Astrocyte (in vitro differentiated cells and primary cell): ENCODE measurements around the gene CELF4. TPM values are rescaled to one million over a fixed set of nuclear protein-coding genes. Genes with fewer than 3 reads are reported as not detected.

ENCODE experiments used
- DNase-seq: peaks from one replicate; pipeline ENCODE4 v3.0.0-alpha.2; 2010; ENCODE audit warnings: low read depth
- FAIRE-seq: peaks from 2 replicates; lab custom pipeline; 2011; peaks lifted over from hg19 to GRCh38; lab: Jason Lieb, UNC
- H2AFZ ChIP-seq: 2 replicates; pipeline ENCODE4 v1.6.0; 2012; ENCODE audit warnings: low read depth, low read length, inconsistent platforms
- H3K27ac ChIP-seq: 2 replicates; pipeline ENCODE4 v1.5.1; 2011; ENCODE audit warnings: low read depth, low read length, inconsistent platforms
- H3K27me3 ChIP-seq: 2 replicates; pipeline ENCODE4 v1.6.0; 2011; ENCODE audit warnings: low read length, inconsistent platforms; ENCODE audit not compliant: insufficient read depth
- H3K36me3 ChIP-seq: 2 replicates; pipeline ENCODE4 v1.5.1; 2011; ENCODE audit warnings: low read length, inconsistent platforms; ENCODE audit not compliant: insufficient read depth
- H3K4me1 ChIP-seq: 2 replicates; pipeline ENCODE4 v1.5.1; 2011; ENCODE audit warnings: low read length, inconsistent platforms; ENCODE audit not compliant: insufficient read depth
- H3K4me2 ChIP-seq: 2 replicates; pipeline ENCODE4 v1.6.0; 2012; ENCODE audit warnings: low read length, inconsistent platforms
- H3K4me3 ChIP-seq: 2 replicates; pipeline ENCODE4 v1.5.1; 2011; ENCODE audit warnings: low read depth, mild to moderate bottlenecking, low read length, inconsistent platforms; ENCODE audit not compliant: insufficient read depth
- H3K79me2 ChIP-seq: 2 replicates; pipeline ENCODE4 v1.6.0; 2012; ENCODE audit warnings: mild to moderate bottlenecking, low read length, inconsistent platforms; ENCODE audit not compliant: insufficient read depth
- H3K9ac ChIP-seq: 2 replicates; pipeline ENCODE4 v1.6.0; 2012; ENCODE audit warnings: mild to moderate bottlenecking, low read length, inconsistent platforms
- H3K9me3 ChIP-seq: 2 replicates; pipeline ENCODE4 v1.5.1; 2012; ENCODE audit warnings: low read depth, mild to moderate bottlenecking, low read length, inconsistent platforms; ENCODE audit not compliant: insufficient read depth
- H4K20me1 ChIP-seq: 2 replicates; pipeline ENCODE4 v1.6.0; 2012; ENCODE audit warnings: low read length, inconsistent platforms; ENCODE audit not compliant: insufficient read depth
- H3K27ac Mint-ChIP-seq: one replicate; pipeline ENCODE4 v1.8.0; 2021; ENCODE audit warnings: mild to moderate bottlenecking, mixed read lengths; ENCODE audit not compliant: unreplicated experiment
- H3K27me3 Mint-ChIP-seq: one replicate; pipeline ENCODE4 v1.8.0; 2021; ENCODE audit warnings: low read depth, mixed read lengths; ENCODE audit not compliant: unreplicated experiment
- H3K36me3 Mint-ChIP-seq: one replicate; pipeline ENCODE4 v1.8.0; 2021; ENCODE audit warnings: low read depth, mixed read lengths; ENCODE audit not compliant: unreplicated experiment
- H3K4me1 Mint-ChIP-seq: one replicate; pipeline ENCODE4 v1.8.0; 2021; ENCODE audit warnings: low read depth, mixed read lengths; ENCODE audit not compliant: unreplicated experiment
- H3K4me3 Mint-ChIP-seq: one replicate; pipeline ENCODE4 v1.8.0; 2021; ENCODE audit warnings: mild to moderate bottlenecking, moderate library complexity, mixed read lengths; ENCODE audit not compliant: unreplicated experiment
- H3K9me3 Mint-ChIP-seq: one replicate; pipeline ENCODE4 v1.8.0; 2021; ENCODE audit warnings: mild to moderate bottlenecking, mixed read lengths; ENCODE audit not compliant: unreplicated experiment
- CTCF ChIP-seq: IDR thresholded peaks from 2 replicates; pipeline ENCODE4 v1.5.1; 2011; ENCODE audit warnings: low read depth, mild to moderate bottlenecking, inconsistent platforms, low read length, moderate library complexity; ENCODE audit not compliant: insufficient read depth
- EZH2 ChIP-seq: IDR thresholded peaks from 2 replicates; pipeline ENCODE4 v1.6.1; 2012; ENCODE audit warnings: mild to moderate bottlenecking, low read length, inconsistent platforms; ENCODE audit not compliant: insufficient read depth
- total RNA-seq: library from RNA; stranded (reverse); gene quantifications from 2 replicates; pipeline ENCODE4 v1.2.1, GENCODE V29; 2021

The CELF4 gene
- total RNA-seq, 1 donor from 2014 or later: 0.16 TPM

- no peak overlapping the region for H3K4me3 Mint-ChIP-seq
- Histone ChIP-seq H3K36me3 (no peaks in the 10 kb centered on the region), H3K4me1 (no peaks in the 10 kb centered on the region), H3K9ac (no peak overlapping the region), H3K4me2 (no peak overlapping the region), H2AFZ (no peak overlapping the region), H3K79me2 (no peaks in the 10 kb centered on the region), H3K4me3 (no peak overlapping the region), H3K27ac (no peak overlapping the region), H3K9me3 (peaks cover 2% of the 10 kb centered on the region), H3K27me3 (no peaks in the 10 kb centered on the region), H4K20me1 (no peaks in the 10 kb centered on the region)
- H3K9me3 Mint-ChIP-seq: peaks cover 4% of the 10 kb centered on the region
- H3K4me1 Mint-ChIP-seq: no peaks in the 10 kb centered on the region
- peaks cover 50% of the 10 kb centered on the region for H3K27me3 Mint-ChIP-seq
- FAIRE-seq (no peak), DNase-seq (no peak)
- TF ChIP-seq EZH2 (no peak), CTCF (no peak)
- no peaks in the 10 kb centered on the region for H3K36me3 Mint-ChIP-seq
- H3K27ac Mint-ChIP-seq: no peak overlapping the region
These were observed 299.3 kb downstream of the CELF4 start for GRCh38 chr18:37266290-37266689.

- no peak overlapping the region for H3K4me3 Mint-ChIP-seq
- Histone ChIP-seq H3K79me2 (no peaks in the 10 kb centered on the region), H2AFZ (no peak overlapping the region), H3K4me1 (no peaks in the 10 kb centered on the region), H3K9ac (no peak overlapping the region), H3K27ac (no peak overlapping the region), H4K20me1 (no peaks in the 10 kb centered on the region), H3K9me3 (peaks cover 2% of the 10 kb centered on the region), H3K4me2 (no peak overlapping the region), H3K27me3 (no peaks in the 10 kb centered on the region), H3K36me3 (no peaks in the 10 kb centered on the region), H3K4me3 (no peak overlapping the region)
- TF ChIP-seq EZH2: no peak
- no peak for TF ChIP-seq CTCF
- H3K27me3 Mint-ChIP-seq: peaks cover 54% of the 10 kb centered on the region
- peaks cover 4% of the 10 kb centered on the region for H3K9me3 Mint-ChIP-seq
- H3K27ac Mint-ChIP-seq: no peak overlapping the region
- no peak for FAIRE-seq
- no peaks in the 10 kb centered on the region for H3K4me1 Mint-ChIP-seq
- H3K36me3 Mint-ChIP-seq: no peaks in the 10 kb centered on the region
- no peak for DNase-seq
These were observed 300.2 kb downstream of the CELF4 start for GRCh38 chr18:37265382-37265781.

GRCh38 chr18:37264956-37265355 lies 300.6 kb downstream of the CELF4 start:
- no peak for DNase-seq
- Mint-ChIP-seq H3K4me1 (no peaks in the 10 kb centered on the region), H3K27me3 (peaks cover 55% of the 10 kb centered on the region), H3K9me3 (peaks cover 4% of the 10 kb centered on the region), H3K27ac (no peak overlapping the region), H3K36me3 (no peaks in the 10 kb centered on the region), H3K4me3 (no peak overlapping the region)
- Histone ChIP-seq H3K36me3 (no peaks in the 10 kb centered on the region), H3K27me3 (no peaks in the 10 kb centered on the region), H2AFZ (no peak overlapping the region), H3K4me3 (no peak overlapping the region), H3K27ac (no peak overlapping the region), H3K4me2 (no peak overlapping the region), H3K79me2 (no peaks in the 10 kb centered on the region), H4K20me1 (no peaks in the 10 kb centered on the region), H3K4me1 (no peaks in the 10 kb centered on the region), H3K9me3 (peaks cover 2% of the 10 kb centered on the region), H3K9ac (no peak overlapping the region)
- no peak for FAIRE-seq
- no peak for TF ChIP-seq EZH2
- no peak for TF ChIP-seq CTCF
